PC-9 (cell line): ENCODE data around the gene NSD2.

ENCODE experiments used
- EZH2 ChIP-seq: fragments of 200-600 bp; sonication (generic); IDR thresholded peaks from 2 replicates; pipeline ENCODE4 v1.8.0; 2017; ENCODE audit warnings: antibody characterized with exemption, low read depth
- TF ChIP-seq, protein P1 (sequence below): fragments of 200-600 bp; sonication (generic); conservative IDR thresholded peaks from 2 replicates; pipeline ENCODE4 v1.6.1; 2017; ENCODE audit warnings: mixed run types, antibody characterized with exemption, mild to moderate bottlenecking, moderate library complexity

DNA sequence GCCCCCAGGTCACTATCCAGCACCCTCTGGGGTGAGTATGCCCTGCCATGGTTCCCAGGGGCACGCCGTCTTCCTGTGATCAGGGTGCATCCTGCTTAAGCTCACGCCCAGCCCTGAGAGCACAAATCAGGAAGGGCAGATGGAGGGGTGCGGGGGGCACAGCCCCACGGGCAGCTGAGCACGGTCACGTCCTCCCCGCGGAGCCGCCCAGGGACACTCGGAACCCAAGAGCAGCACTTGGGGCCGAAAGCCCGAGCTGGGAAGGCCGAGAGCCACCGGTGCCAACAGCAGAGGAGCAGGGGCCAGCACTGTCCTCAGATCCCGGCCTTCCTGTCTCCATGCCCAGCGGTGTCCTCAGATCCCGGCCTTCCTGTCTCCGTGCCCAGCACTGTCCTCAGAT is 116.1 kb downstream of the NSD2 start:
- TF ChIP-seq EZH2: no peak
- TF ChIP-seq, protein P1, sequence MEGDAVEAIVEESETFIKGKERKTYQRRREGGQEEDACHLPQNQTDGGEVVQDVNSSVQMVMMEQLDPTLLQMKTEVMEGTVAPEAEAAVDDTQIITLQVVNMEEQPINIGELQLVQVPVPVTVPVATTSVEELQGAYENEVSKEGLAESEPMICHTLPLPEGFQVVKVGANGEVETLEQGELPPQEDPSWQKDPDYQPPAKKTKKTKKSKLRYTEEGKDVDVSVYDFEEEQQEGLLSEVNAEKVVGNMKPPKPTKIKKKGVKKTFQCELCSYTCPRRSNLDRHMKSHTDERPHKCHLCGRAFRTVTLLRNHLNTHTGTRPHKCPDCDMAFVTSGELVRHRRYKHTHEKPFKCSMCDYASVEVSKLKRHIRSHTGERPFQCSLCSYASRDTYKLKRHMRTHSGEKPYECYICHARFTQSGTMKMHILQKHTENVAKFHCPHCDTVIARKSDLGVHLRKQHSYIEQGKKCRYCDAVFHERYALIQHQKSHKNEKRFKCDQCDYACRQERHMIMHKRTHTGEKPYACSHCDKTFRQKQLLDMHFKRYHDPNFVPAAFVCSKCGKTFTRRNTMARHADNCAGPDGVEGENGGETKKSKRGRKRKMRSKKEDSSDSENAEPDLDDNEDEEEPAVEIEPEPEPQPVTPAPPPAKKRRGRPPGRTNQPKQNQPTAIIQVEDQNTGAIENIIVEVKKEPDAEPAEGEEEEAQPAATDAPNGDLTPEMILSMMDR: no peak
